Skeletal muscle cell (primary cell): ENCODE results near the gene DRD3.

Source experiments
- DNase-seq: peaks from one replicate; pipeline ENCODE4 v3.0.0-alpha.2; 2010; ENCODE audit warnings: low read depth
- H3K4me3 ChIP-seq: 2 replicates; pipeline ENCODE4 v1.5.1; 2011; ENCODE audit warnings: low read depth, mild to moderate bottlenecking, control low read depth, low read length, moderate library complexity

The DRD3 gene

GRCh38 chr3:114192136-114192535 lies 13.3 kb upstream of the DRD3 start:
- no peak overlapping the region for H3K4me3 ChIP-seq
- no peak for DNase-seq

DNA sequence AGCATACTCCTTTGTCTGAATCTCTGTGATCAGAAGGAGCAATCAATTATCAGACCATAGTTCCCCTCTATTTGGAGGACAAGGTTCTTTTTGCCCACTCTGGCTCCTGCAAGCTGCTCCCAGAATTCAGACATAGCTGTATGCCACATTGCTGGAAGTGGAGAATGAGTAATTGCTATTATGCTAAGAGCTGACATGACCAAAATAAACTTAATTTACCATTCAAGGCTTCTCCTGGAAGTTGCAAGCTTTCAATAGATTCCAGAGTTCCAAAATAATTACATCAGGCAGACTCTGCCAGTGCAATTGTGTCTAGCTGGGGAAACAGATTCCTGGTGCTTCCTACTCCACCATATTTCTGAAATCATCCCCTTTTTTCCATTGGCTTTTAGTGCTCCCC lies 7.6 kb upstream of the DRD3 start:
- no peak overlapping the region for H3K4me3 ChIP-seq
- no peak for DNase-seq

GRCh38 chr3:114179575-114179974 lies 723 bp upstream of the DRD3 start:
- DNase-seq = no peak
- no peak overlapping the region for H3K4me3 ChIP-seq

- no peak overlapping the region for H3K4me3 ChIP-seq
- no peak for DNase-seq
Measured at GRCh38 chr3:114176890-114177289, 2.0 kb downstream of the DRD3 start.

GRCh38 chr3:114176487-114176886 lies 2.4 kb downstream of the DRD3 start:
- H3K4me3 ChIP-seq = no peak overlapping the region
- no peak for DNase-seq

DNA sequence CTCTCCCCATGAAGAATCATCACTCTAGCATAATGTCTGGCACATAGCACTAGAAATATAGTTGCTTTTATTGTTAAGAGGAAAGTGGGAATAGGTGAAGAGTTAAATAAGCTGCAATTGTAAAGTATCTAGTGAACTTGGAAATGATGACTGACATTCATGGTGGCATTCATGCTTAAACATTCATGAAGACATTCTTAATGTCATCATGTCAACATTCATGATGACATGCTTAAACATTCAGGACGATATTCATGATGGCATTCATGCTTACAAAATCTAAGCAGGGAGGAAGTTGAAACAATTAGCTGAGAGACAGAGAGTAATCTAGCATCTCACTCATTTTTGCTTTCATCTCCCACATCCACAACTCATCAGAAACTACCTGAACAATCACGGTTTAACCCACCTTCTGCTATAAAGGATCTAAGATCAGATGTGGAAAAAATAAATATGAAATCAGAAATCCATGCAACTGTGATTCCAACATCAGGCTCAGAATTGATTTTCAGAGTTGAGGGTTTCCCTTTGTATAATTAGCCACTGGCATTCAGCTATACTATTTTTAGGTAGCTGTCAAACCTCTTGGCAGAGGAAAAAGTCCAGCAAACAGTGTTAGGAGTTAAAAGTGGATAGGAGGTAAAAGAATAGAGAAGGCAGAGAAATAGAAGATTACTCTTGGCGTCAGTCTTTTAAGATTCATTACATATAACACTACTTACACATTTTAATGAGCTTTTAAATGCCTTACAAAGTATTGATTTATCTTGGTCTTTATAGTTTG lies 3.5 kb downstream of the DRD3 start:
- no peak overlapping the region for H3K4me3 ChIP-seq
- no peak for DNase-seq

- no peak for DNase-seq
- H3K4me3 ChIP-seq = no peak overlapping the region
Measured at GRCh38 chr3:114171677-114172076, 7.2 kb downstream of the DRD3 start.

DNA sequence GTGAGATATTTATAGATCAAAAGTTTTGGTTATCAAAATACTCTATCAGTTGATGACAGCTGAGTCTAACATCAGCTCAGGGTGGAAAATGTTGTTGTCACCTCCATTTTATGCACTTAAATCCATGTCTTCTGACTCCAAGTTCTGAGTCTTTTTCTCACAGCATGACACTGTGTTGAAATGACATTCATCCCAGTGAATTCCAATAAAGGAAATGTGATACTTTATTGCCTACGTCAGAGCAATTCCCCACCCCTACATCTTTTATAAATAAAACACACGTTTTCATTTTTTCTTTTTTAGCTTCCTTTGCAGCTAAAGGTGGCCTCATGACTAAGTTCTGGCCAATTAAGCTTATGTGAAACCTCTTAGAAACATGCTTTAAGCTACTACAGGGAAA lies 10.7 kb downstream of the DRD3 start:
- no peak overlapping the region for H3K4me3 ChIP-seq
- DNase-seq = no peak

GRCh38 chr3:114157321-114157720 lies 21.5 kb downstream of the DRD3 start:
- H3K4me3 ChIP-seq = no peak overlapping the region
- DNase-seq = no peak

GRCh38 chr3:114155370-114155821 lies 23.5 kb downstream of the DRD3 start:
- H3K4me3 ChIP-seq = no peak overlapping the region
- DNase-seq = no peak

DNA sequence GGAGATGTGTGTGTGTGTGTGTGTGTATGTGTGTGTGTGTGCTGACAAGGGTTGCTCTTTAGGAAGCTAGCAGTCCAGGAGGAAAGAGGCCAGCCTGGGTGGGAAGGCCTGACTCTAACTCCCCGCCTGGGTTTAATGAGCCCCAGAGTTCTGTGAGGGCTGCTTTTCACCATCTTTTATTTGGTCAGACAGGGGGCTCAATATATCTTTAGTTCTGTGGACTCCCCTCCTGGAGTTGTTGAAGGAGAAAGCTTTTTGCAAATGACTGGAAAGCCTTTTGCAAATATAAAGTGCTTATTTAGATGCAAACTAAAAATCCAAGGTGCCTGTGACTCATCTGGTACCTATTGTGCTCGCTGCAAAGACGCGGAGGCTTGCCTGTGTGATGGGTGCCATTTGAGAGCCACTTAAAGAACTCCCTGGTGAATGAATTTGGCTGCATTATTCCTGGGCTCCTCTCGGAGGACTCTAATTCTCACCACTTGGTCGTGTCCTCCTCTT lies 24.5 kb downstream of the DRD3 start:
- no peak overlapping the region for H3K4me3 ChIP-seq
- DNase-seq = no peak

- DNase-seq = peak; percentile 24
- H3K4me3 ChIP-seq = peak overlapping the region; percentile 53
Measured at GRCh38 chr3:114152519-114153151, 26.2 kb downstream of the DRD3 start.

- H3K4me3 ChIP-seq = no peak overlapping the region
- no peak for DNase-seq
Measured at GRCh38 chr3:114151091-114151490, 27.8 kb downstream of the DRD3 start.

DNA sequence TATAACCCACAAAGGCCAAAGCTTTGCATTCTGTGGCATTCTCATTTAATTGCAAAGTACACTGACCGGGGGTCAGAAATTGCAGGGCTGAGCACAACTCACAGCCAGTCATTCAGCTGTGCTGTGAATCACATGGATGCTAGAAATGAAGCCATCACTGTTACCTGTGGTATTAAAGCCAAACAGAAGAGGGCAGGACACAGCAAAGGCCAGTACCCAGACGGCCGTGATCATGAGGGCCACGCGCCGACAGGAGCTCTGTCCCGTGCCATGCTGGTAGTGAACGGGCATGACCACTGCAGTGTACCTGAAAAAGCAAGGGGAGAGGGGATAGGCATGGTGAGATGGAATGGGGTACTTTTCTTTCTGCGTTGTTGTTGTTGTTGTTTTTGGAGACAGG lies 31.6 kb downstream of the DRD3 start:
- no peak overlapping the region for H3K4me3 ChIP-seq
- no peak for DNase-seq

- peak; percentile 88 for DNase-seq
- no peak overlapping the region for H3K4me3 ChIP-seq
Measured at GRCh38 chr3:114144909-114145688, 33.8 kb downstream of the DRD3 start.

GRCh38 chr3:114143817-114144216 lies 35.0 kb downstream of the DRD3 start:
- H3K4me3 ChIP-seq = no peak overlapping the region
- DNase-seq = no peak

DNA sequence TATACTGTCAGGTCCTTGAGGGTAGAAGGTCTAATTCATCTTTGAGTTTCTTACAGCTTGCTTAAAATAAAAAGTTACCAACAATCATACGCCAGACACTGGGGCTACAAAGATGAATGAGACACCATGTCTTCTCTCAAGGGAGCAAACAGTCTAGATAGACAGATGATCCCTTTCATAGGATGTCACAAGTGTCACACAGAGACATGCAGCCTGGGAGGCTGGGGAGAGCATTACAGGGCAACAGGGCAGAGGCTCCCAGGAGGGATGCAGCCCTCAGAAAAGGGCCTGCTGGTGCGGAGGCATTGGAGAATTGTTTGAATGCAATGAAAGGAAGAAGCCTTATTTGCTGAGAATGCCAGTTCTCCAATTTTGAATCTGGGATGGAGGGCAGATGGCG lies 39.0 kb downstream of the DRD3 start:
- DNase-seq = no peak
- H3K4me3 ChIP-seq = no peak overlapping the region

DNA sequence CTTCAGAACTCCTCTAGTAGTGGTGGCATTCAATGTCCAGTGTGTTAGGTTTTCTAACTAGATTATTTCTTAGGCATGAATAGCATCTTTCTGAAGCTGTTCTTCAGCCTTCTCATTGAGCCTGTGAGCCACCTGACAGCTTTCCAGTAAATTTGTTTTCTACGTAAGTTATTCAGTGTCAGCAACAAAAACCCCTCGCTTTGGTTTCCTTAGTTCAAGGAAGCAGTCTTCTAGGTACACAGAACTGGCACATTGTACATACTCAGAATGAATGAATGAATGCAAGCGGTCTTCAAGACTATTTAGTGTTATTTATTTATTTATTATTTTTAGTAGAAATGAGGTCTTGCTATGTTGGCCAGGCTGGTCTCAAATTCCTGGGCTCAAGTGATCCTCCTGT lies 44.9 kb downstream of the DRD3 start:
- no peak for DNase-seq

GRCh38 chr3:114132500-114132899 lies 46.4 kb downstream of the DRD3 start:
- no peak overlapping the region for H3K4me3 ChIP-seq
- no peak for DNase-seq

More for the DNA sequence above, 44.9 kb downstream of the DRD3 start:
- H3K4me3 ChIP-seq = no peak overlapping the region

- no peak for DNase-seq
Measured at GRCh38 chr3:114128826-114129225, 50.0 kb downstream of the DRD3 start.

More at GRCh38 chr3:114128826-114129225, 50.0 kb downstream of the DRD3 start:
- no peak overlapping the region for H3K4me3 ChIP-seq
